ENCODE results near the gene ITPR1. TPM values are rescaled to one million over a fixed set of nuclear protein-coding genes. Genes with fewer than 3 reads are reported as not detected.

The ITPR1 gene
- 10 to 100 TPM; 16.5 to 55.8 (median 20.1) TPM for total RNA-seq
- 10 to 100 TPM in 1 of 2 donors, 1 to 10 TPM in 1; 8.9 to 10.0 TPM for polyA plus RNA-seq
- long read RNA-seq, donor 1, partial matches to known transcripts, result 6 of 11 reads
- long read RNA-seq, donor 1, other reads (novel, unspliced or antisense), result 1 of 11 reads
- long read RNA-seq, donor 2, transcript ITPR1-240 (4 exons, 2,229 nt), result major isoform, 6 of 17 reads
- long read RNA-seq, donor 2, partial matches to known transcripts, result 7 of 17 reads
- long read RNA-seq, donor 2, other reads (novel, unspliced or antisense), result 3 of 17 reads
- long read RNA-seq, donor 3, partial matches to known transcripts, result 5 of 7 reads
- long read RNA-seq, donor 3, other reads (novel, unspliced or antisense), result 1 of 7 reads

- TF ChIP-seq POLR2A (IDR thresholded peaks at IDR 0.05) (peak; percentile 90 to 99), CTCF (IDR thresholded peaks at IDR 0.05) (no peak)
- ATAC-seq (peak; percentile 98 to 99 (median 99)), DNase-seq (peak; percentile 98 to 99 (median 99))
- Histone ChIP-seq H3K27me3 (no peaks in the 10 kb centered on the region), H3K9me3 (no peaks in the 10 kb centered on the region), H3K27ac (peak within 1 kb of the TSS; percentile 68 to 97 (median 87)), H3K36me3 (peaks cover 0 to 7% (median 4%) of the 10 kb centered on the region in 9 donors), H3K4me3 (peak within 1 kb of the TSS; percentile 59 to 96 (median 78)), H3K4me1 (peaks cover 0 to 50% (median 26%) of the 10 kb centered on the region in 12 donors)
- WGBS, 4 donors, result 0% methylated on average over 36 to 47 of the region's 47 CpGs
- intact Hi-C loops (cut with DNase I), result loop anchor here in 9 of 10 donors (1.0 to 10.0 kb wide), 9 partner anchors 26 to 142 kb away; partner anchors contain the start of gene SUMF1 (in 1 of the 9)
Observed at GRCh38 chr3:4493014-4493940, at the start of gene ITPR1. Gene ITPR1 (plus strand): TSS chr3:4493348. CDS start chr3:4516492, 23,144 bp downstream.

- ATAC-seq (no peak), DNase-seq (no peak)
- H3K4me1 ChIP-seq, result peaks cover 0 to 4% (median 0%) of the 10 kb centered on the region in 12 donors
- no peak for TF ChIP-seq CTCF (IDR thresholded peaks at IDR 0.05)
- no peak for TF ChIP-seq POLR2A (IDR thresholded peaks at IDR 0.05)
- no peak overlapping the region for H3K27ac ChIP-seq
- WGBS, 4 donors, result 89 to 96% (median 90%) methylated on average over 3 of the region's 3 CpGs
- H3K9me3 ChIP-seq, result no peaks in the 10 kb centered on the region
- intact Hi-C loops (cut with DNase I), result no loop called here
- no peak overlapping the region for H3K4me3 ChIP-seq
- no peaks in the 10 kb centered on the region for H3K27me3 ChIP-seq
- H3K36me3 ChIP-seq, result peaks cover 0 to 77% (median 30%) of the 10 kb centered on the region in 9 donors
Observed at GRCh38 chr3:4447295-4447999, 45.7 kb upstream of the ITPR1 start.

- no peak overlapping the region for H3K4me3 ChIP-seq
- TF ChIP-seq POLR2A (IDR thresholded peaks at IDR 0.05) (no peak), CTCF (IDR thresholded peaks at IDR 0.05) (no peak)
- no peaks in the 10 kb centered on the region for H3K9me3 ChIP-seq
- no peak for ATAC-seq
- no peaks in the 10 kb centered on the region for H3K27me3 ChIP-seq
- 88 to 91% (median 89%) methylated on average over 6 of the region's 6 CpGs for WGBS, 4 donors
- peaks cover 0 to 74% (median 30%) of the 10 kb centered on the region in 9 donors for H3K36me3 ChIP-seq
- peaks cover 0 to 4% (median 0%) of the 10 kb centered on the region in 12 donors for H3K4me1 ChIP-seq
- intact Hi-C loops (cut with DNase I), result no loop called here
- no peak for DNase-seq
- H3K27ac ChIP-seq, result no peak overlapping the region
Observed at GRCh38 chr3:4448187-4448586, 45.0 kb upstream of the ITPR1 start.

Measured in heart left ventricle (tissue), 16 donors.